ENCODE results near the gene MRPL12. TPM values are rescaled to one million over a fixed set of nuclear protein-coding genes. Genes with fewer than 3 reads are reported as not detected.

MRPL12 gene
- total and polyA plus RNA-seq, 9 of the 15 experiments (the other 6 are each of a cell fraction or from before 2014, with no cell fraction given): 0.94 to 338 (median 100) TPM

DNA sequence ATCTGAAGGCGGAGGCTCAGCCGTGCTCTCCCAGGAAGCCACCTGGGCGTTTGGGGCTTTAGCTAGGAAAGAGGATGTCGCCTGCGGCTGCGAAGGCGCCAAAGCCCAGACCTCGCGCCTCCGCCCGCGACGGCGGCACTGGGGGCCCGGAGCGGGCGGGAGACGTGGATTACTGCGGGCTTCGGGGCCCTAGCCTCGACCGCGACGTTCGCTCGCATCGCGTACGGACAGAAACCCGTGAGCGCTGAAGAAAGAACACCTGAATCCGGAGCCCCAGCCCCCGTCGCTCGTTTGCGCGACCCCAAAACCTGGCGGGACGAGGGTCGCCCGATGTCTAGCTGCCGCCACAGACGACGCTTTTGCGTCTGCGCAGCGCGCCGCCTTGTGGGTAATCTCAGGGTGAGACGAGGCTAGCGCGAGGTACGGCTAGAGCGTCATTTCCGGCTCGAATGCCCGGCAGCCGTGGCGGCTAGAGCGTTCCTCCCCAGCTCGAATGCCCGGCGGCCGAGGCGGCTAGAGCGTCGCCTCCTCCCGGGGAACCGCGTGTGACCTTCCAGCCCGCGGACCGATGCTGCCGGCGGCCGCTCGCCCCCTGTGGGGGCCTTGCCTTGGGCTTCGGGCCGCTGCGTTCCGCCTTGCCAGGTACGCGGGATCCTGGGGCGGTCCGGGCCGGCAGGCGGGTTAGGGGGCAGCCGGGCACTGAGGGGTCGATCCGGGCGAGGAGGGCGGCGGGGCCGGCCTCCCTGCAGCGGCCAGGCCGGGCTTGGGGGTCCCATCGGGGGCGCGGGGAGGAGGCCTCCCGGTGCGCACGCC lies at the start of gene MRPL12 (continued):
- TF ChIP-seq, protein P1, sequence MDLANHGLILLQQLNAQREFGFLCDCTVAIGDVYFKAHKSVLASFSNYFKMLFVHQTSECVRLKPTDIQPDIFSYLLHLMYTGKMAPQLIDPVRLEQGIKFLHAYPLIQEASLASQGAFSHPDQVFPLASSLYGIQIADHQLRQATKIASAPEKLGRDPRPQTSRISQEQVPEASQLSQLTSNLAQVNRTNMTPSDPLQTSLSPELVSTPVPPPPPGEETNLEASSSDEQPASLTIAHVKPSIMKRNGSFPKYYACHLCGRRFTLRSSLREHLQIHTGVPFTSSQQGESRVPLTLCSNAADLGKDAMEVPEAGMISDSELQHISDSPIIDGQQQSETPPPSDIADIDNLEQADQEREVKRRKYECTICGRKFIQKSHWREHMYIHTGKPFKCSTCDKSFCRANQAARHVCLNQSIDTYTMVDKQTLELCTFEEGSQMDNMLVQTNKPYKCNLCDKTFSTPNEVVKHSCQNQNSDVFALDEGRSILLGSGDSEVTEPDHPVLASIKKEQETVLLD (IDR thresholded peaks at IDR 0.05): peak; percentile 29; the same call in 1 of the 2 replicates
- TF ChIP-seq ZNF644 (tag; IDR thresholded peaks at IDR 0.05; ENCODE audit: low read depth) (no peak), RCOR1 (IDR thresholded peaks at IDR 0.05; ENCODE audit: borderline replicate concordance in 1 of 2, low read depth in 2 of 2, low read length in 2 of 2) (no peak), ATF1 (CRISPR knock-in tag; IDR thresholded peaks at IDR 0.05) (peak; percentile 43; the same call in 1 of the 2 replicates), ATF1 (tag; IDR thresholded peaks at IDR 0.05) (peak; percentile 95), ZC3H4 (CRISPR knock-in tag; IDR thresholded peaks at IDR 0.05; ENCODE audit: borderline replicate concordance) (no peak)
- TF ChIP-seq, protein P2, sequence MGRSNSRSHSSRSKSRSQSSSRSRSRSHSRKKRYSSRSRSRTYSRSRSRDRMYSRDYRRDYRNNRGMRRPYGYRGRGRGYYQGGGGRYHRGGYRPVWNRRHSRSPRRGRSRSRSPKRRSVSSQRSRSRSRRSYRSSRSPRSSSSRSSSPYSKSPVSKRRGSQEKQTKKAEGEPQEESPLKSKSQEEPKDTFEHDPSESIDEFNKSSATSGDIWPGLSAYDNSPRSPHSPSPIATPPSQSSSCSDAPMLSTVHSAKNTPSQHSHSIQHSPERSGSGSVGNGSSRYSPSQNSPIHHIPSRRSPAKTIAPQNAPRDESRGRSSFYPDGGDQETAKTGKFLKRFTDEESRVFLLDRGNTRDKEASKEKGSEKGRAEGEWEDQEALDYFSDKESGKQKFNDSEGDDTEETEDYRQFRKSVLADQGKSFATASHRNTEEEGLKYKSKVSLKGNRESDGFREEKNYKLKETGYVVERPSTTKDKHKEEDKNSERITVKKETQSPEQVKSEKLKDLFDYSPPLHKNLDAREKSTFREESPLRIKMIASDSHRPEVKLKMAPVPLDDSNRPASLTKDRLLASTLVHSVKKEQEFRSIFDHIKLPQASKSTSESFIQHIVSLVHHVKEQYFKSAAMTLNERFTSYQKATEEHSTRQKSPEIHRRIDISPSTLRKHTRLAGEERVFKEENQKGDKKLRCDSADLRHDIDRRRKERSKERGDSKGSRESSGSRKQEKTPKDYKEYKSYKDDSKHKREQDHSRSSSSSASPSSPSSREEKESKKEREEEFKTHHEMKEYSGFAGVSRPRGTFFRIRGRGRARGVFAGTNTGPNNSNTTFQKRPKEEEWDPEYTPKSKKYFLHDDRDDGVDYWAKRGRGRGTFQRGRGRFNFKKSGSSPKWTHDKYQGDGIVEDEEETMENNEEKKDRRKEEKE (IDR thresholded peaks at IDR 0.05; ENCODE audit: borderline replicate concordance in 1 of 2, control insufficient read depth in 1 of 2, low read depth in 2 of 2, low read length in 1 of 2): peak in 1 of 2 experiments; percentile 32; a peak in 1 of 4 replicates
- TF ChIP-seq, protein P3, sequence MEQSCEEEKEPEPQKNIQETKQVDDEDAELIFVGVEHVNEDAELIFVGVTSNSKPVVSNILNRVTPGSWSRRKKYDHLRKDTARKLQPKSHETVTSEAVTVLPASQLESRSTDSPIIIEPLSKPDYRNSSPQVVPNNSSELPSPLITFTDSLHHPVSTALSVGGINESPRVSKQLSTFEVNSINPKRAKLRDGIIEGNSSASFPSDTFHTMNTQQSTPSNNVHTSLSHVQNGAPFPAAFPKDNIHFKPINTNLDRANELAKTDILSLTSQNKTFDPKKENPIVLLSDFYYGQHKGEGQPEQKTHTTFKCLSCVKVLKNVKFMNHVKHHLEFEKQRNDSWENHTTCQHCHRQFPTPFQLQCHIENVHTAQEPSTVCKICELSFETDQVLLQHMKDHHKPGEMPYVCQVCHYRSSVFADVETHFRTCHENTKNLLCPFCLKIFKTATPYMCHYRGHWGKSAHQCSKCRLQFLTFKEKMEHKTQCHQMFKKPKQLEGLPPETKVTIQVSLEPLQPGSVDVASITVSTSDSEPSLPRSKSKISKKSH (CRISPR knock-in tag; IDR thresholded peaks at IDR 0.05): no peak
- TF ChIP-seq, protein P4, sequence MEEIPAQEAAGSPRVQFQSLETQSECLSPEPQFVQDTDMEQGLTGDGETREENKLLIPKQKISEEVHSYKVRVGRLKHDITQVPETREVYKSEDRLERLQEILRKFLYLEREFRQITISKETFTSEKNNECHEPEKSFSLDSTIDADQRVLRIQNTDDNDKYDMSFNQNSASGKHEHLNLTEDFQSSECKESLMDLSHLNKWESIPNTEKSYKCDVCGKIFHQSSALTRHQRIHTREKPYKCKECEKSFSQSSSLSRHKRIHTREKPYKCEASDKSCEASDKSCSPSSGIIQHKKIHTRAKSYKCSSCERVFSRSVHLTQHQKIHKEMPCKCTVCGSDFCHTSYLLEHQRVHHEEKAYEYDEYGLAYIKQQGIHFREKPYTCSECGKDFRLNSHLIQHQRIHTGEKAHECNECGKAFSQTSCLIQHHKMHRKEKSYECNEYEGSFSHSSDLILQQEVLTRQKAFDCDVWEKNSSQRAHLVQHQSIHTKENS (CRISPR knock-in tag; IDR thresholded peaks at IDR 0.05): no peak
- TF ChIP-seq, protein P5, sequence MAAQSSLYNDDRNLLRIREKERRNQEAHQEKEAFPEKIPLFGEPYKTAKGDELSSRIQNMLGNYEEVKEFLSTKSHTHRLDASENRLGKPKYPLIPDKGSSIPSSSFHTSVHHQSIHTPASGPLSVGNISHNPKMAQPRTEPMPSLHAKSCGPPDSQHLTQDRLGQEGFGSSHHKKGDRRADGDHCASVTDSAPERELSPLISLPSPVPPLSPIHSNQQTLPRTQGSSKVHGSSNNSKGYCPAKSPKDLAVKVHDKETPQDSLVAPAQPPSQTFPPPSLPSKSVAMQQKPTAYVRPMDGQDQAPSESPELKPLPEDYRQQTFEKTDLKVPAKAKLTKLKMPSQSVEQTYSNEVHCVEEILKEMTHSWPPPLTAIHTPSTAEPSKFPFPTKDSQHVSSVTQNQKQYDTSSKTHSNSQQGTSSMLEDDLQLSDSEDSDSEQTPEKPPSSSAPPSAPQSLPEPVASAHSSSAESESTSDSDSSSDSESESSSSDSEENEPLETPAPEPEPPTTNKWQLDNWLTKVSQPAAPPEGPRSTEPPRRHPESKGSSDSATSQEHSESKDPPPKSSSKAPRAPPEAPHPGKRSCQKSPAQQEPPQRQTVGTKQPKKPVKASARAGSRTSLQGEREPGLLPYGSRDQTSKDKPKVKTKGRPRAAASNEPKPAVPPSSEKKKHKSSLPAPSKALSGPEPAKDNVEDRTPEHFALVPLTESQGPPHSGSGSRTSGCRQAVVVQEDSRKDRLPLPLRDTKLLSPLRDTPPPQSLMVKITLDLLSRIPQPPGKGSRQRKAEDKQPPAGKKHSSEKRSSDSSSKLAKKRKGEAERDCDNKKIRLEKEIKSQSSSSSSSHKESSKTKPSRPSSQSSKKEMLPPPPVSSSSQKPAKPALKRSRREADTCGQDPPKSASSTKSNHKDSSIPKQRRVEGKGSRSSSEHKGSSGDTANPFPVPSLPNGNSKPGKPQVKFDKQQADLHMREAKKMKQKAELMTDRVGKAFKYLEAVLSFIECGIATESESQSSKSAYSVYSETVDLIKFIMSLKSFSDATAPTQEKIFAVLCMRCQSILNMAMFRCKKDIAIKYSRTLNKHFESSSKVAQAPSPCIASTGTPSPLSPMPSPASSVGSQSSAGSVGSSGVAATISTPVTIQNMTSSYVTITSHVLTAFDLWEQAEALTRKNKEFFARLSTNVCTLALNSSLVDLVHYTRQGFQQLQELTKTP (IDR thresholded peaks at IDR 0.05; ENCODE audit: low read depth in 1 of 2, partially characterized antibody in 2 of 2): no peak
